ENCODE data around the gene FBXL17. TPM values are rescaled to one million over a fixed set of nuclear protein-coding genes. Genes with fewer than 3 reads are reported as not detected.
A peak's percentile ranks its signal among the peaks of the same experiment; 100 is the strongest.

Gene FBXL17
- total RNA-seq, 1 donor from 2014 or later: 12.7 TPM

- Mint-ChIP-seq H3K27ac (ENCODE audit: unreplicated experiment) (no peak overlapping the region), H3K36me3 (ENCODE audit: low read depth, unreplicated experiment) (no peaks in the 10 kb centered on the region), H3K9me3 (ENCODE audit: unreplicated experiment) (no peaks in the 10 kb centered on the region), H3K4me1 (ENCODE audit: low read depth, unreplicated experiment) (peaks cover 17% of the 10 kb centered on the region), H3K4me3 (ENCODE audit: unreplicated experiment) (no peak overlapping the region), H3K27me3 (ENCODE audit: low read depth, unreplicated experiment) (no peaks in the 10 kb centered on the region)
- Histone ChIP-seq H3K27ac (ENCODE audit: low read depth, low read length) (no peak overlapping the region), H3K9ac (ENCODE audit: low read length) (no peak overlapping the region), H3K4me3 (ENCODE audit: insufficient read depth, low read depth, low read length) (no peak overlapping the region), H3K36me3 (ENCODE audit: insufficient read depth, low read length) (no peaks in the 10 kb centered on the region), H3K79me2 (ENCODE audit: insufficient read depth, low read length) (peaks cover 8% of the 10 kb centered on the region), H4K20me1 (ENCODE audit: insufficient read depth, low read length) (no peaks in the 10 kb centered on the region), H3K4me1 (ENCODE audit: insufficient read depth, low read length) (no peaks in the 10 kb centered on the region), H3K9me3 (ENCODE audit: insufficient read depth, low read depth, low read length) (no peaks in the 10 kb centered on the region), H2AFZ (ENCODE audit: low read depth, low read length) (no peak overlapping the region), H3K4me2 (ENCODE audit: low read length) (no peak overlapping the region), H3K27me3 (ENCODE audit: insufficient read depth, low read length) (no peaks in the 10 kb centered on the region)
- DNase-seq (ENCODE audit: low read depth) (no peak), FAIRE-seq (no peak)
- no peak for TF ChIP-seq EZH2 (IDR thresholded peaks at IDR 0.05; ENCODE audit: insufficient read depth, low read length)
- no peak for TF ChIP-seq CTCF (IDR thresholded peaks at IDR 0.05; ENCODE audit: insufficient read depth, low read depth, low read length)
Measured at GRCh38 chr5:108366500-108366899, 15.4 kb downstream of the FBXL17 start.

DNA sequence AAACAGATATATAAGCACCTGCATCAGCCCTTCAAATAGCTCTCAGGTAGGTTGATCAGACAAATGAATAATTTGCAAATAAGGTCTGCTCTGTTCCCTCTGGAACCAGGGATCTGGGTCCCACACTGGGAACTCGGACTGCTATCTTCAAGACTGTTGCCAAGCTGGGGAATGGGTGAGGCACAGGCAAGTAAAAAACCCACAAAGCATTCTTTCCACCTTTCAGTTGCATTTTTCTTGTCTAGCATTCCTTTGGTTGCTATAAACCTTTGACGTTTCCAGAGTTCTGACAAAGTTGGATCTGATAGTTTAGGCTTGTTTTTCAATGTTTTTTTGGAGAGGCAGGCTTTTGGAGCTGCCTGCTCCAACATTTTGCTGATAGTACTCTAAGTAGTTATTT lies 20.1 kb downstream of the FBXL17 start:
- no peaks in the 10 kb centered on the region for H3K36me3 Mint-ChIP-seq (ENCODE audit: low read depth, unreplicated experiment)
- Histone ChIP-seq H4K20me1 (ENCODE audit: insufficient read depth, low read length) (no peaks in the 10 kb centered on the region), H3K4me2 (ENCODE audit: low read length) (no peak overlapping the region), H3K4me3 (ENCODE audit: insufficient read depth, low read depth, low read length) (no peak overlapping the region), H3K9me3 (ENCODE audit: insufficient read depth, low read depth, low read length) (no peaks in the 10 kb centered on the region), H3K9ac (ENCODE audit: low read length) (no peak overlapping the region), H3K79me2 (ENCODE audit: insufficient read depth, low read length) (no peaks in the 10 kb centered on the region), H2AFZ (ENCODE audit: low read depth, low read length) (no peak overlapping the region), H3K36me3 (ENCODE audit: insufficient read depth, low read length) (no peaks in the 10 kb centered on the region), H3K27ac (ENCODE audit: low read depth, low read length) (no peak overlapping the region), H3K4me1 (ENCODE audit: insufficient read depth, low read length) (no peaks in the 10 kb centered on the region), H3K27me3 (ENCODE audit: insufficient read depth, low read length) (no peaks in the 10 kb centered on the region)
- DNase-seq (ENCODE audit: low read depth) (peak; percentile 79), FAIRE-seq (no peak)
- H3K4me3 Mint-ChIP-seq (ENCODE audit: unreplicated experiment): peak overlapping the region; percentile 50
- H3K4me1 Mint-ChIP-seq (ENCODE audit: low read depth, unreplicated experiment): peaks cover 17% of the 10 kb centered on the region
- H3K27me3 Mint-ChIP-seq (ENCODE audit: low read depth, unreplicated experiment): no peaks in the 10 kb centered on the region
- H3K9me3 Mint-ChIP-seq (ENCODE audit: unreplicated experiment): no peaks in the 10 kb centered on the region
- H3K27ac Mint-ChIP-seq (ENCODE audit: unreplicated experiment): peak overlapping the region; percentile 87
- TF ChIP-seq CTCF (IDR thresholded peaks at IDR 0.05; ENCODE audit: insufficient read depth, low read depth, low read length): no peak
- no peak for TF ChIP-seq EZH2 (IDR thresholded peaks at IDR 0.05; ENCODE audit: insufficient read depth, low read length)

- Histone ChIP-seq H3K79me2 (ENCODE audit: insufficient read depth, low read length) (no peaks in the 10 kb centered on the region), H3K4me2 (ENCODE audit: low read length) (no peak overlapping the region), H3K36me3 (ENCODE audit: insufficient read depth, low read length) (no peaks in the 10 kb centered on the region), H4K20me1 (ENCODE audit: insufficient read depth, low read length) (no peaks in the 10 kb centered on the region), H3K4me1 (ENCODE audit: insufficient read depth, low read length) (no peaks in the 10 kb centered on the region), H3K27ac (ENCODE audit: low read depth, low read length) (no peak overlapping the region), H3K9ac (ENCODE audit: low read length) (no peak overlapping the region), H3K27me3 (ENCODE audit: insufficient read depth, low read length) (no peaks in the 10 kb centered on the region), H3K4me3 (ENCODE audit: insufficient read depth, low read depth, low read length) (no peak overlapping the region), H3K9me3 (ENCODE audit: insufficient read depth, low read depth, low read length) (no peaks in the 10 kb centered on the region), H2AFZ (ENCODE audit: low read depth, low read length) (no peak overlapping the region)
- H3K4me1 Mint-ChIP-seq (ENCODE audit: low read depth, unreplicated experiment): peaks cover 12% of the 10 kb centered on the region
- FAIRE-seq: no peak
- H3K27ac Mint-ChIP-seq (ENCODE audit: unreplicated experiment): peak overlapping the region; percentile 87
- DNase-seq (ENCODE audit: low read depth): no peak
- no peaks in the 10 kb centered on the region for H3K36me3 Mint-ChIP-seq (ENCODE audit: low read depth, unreplicated experiment)
- peak overlapping the region; percentile 50 for H3K4me3 Mint-ChIP-seq (ENCODE audit: unreplicated experiment)
- H3K9me3 Mint-ChIP-seq (ENCODE audit: unreplicated experiment): no peaks in the 10 kb centered on the region
- TF ChIP-seq EZH2 (IDR thresholded peaks at IDR 0.05; ENCODE audit: insufficient read depth, low read length) (no peak), CTCF (IDR thresholded peaks at IDR 0.05; ENCODE audit: insufficient read depth, low read depth, low read length) (no peak)
- H3K27me3 Mint-ChIP-seq (ENCODE audit: low read depth, unreplicated experiment): no peaks in the 10 kb centered on the region
Measured at GRCh38 chr5:108361239-108361638, 20.7 kb downstream of the FBXL17 start.
